Measurements from ENCODE around the gene PDGFA.

DNA sequence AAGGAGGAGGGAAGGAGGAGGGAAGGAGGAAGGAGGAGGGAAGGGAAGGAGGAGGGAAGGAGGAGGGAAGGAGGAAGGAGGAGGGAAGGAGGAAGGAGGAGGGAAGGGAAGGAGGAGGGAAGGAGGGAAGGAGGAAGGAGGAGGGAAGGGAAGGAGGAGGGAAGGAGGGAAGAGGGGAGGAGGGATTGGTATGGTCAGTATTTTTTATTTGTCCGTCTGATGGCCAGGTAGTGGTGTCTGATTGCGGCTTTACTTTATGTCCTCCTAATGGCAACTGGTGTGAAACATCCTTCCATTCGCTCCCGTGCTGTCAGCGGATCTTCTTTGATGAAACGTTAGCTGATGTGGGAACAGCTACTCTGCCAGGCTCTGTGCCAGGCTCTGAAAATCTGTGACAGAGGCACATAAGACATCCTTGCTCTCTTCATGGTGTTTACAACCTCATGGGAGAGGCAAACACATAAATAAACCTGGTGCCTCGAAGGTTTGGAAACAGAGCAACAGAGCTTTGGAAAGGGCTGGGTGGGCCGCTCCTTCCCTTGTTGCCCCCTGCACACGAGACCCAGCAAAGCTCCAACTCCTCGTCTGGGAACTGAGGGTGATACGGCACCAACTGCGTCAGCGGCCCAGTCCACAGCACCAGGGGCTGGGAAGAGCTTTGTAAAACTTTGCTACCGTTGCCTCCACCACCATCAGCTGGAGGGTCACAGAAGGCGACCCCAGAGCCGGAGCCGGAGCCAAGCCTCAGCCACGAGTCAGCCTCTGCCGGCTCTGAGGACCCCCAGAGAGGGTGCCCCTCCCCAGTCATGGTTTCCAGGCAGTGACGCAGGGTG lies 40.3 kb downstream of the PDGFA start:
- TF ChIP-seq, protein P1, sequence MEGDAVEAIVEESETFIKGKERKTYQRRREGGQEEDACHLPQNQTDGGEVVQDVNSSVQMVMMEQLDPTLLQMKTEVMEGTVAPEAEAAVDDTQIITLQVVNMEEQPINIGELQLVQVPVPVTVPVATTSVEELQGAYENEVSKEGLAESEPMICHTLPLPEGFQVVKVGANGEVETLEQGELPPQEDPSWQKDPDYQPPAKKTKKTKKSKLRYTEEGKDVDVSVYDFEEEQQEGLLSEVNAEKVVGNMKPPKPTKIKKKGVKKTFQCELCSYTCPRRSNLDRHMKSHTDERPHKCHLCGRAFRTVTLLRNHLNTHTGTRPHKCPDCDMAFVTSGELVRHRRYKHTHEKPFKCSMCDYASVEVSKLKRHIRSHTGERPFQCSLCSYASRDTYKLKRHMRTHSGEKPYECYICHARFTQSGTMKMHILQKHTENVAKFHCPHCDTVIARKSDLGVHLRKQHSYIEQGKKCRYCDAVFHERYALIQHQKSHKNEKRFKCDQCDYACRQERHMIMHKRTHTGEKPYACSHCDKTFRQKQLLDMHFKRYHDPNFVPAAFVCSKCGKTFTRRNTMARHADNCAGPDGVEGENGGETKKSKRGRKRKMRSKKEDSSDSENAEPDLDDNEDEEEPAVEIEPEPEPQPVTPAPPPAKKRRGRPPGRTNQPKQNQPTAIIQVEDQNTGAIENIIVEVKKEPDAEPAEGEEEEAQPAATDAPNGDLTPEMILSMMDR (optimal IDR thresholded peaks at IDR 0.05 in 1 of 3, IDR thresholded peaks at IDR 0.05 in 1 of 3, conservative IDR thresholded peaks at IDR 0.05 in 1 of 3; ENCODE audit: extremely low read depth in 1 of 3, insufficient read depth in 2 of 3, low read length in 3 of 3): no peak
- TF ChIP-seq EZH2 (IDR thresholded peaks at IDR 0.05; ENCODE audit: low read length): no peak
